OCI-LY1 (cell line): ENCODE results near the gene SPIB.

Source experiments
- CTCF ChIP-seq: fragments of 200-600 bp; sonication (generic), shearing (Covaris generic); IDR thresholded peaks from 2 replicates; pipeline ENCODE4 v1.5.1; 2017; ENCODE audit warnings: mild to moderate bottlenecking, antibody characterized with exemption, low read length, moderate library complexity, mixed read lengths
- EZH2 ChIP-seq: fragments of 200-600 bp; sonication (generic), shearing (Covaris generic); IDR thresholded peaks from 2 replicates; pipeline ENCODE4 v1.8.0; 2017; ENCODE audit warnings: borderline replicate concordance, mixed run types, mild to moderate bottlenecking, antibody characterized with exemption, low read length, moderate library complexity, mixed read lengths

GRCh38 chr19:50427318-50427925, 8.7 kb downstream of the SPIB start:
- TF ChIP-seq CTCF, result no peak
- no peak for TF ChIP-seq EZH2
